T-helper 2 cell (primary cell): ENCODE results near the gene STAMBPL1.
"Not testable (repeated sequence)": the region's sequence is repeated elsewhere in the genome, so short reads cannot be mapped to it uniquely, and the experiment has no call there.

Experiments used
- DNase-seq, 5 experiments: peaks; one replicate each; pipeline versions ENCODE4 v3.0.0 to v3.0.0-alpha.2; 2012 to 2022

Gene STAMBPL1

GRCh38 chr10:88922041-88922440, 42.0 kb downstream of the STAMBPL1 start:
- DNase-seq = no peak

- no peak for DNase-seq
Observed at GRCh38 chr10:88923520-88923919, 43.5 kb downstream of the STAMBPL1 start.

GRCh38 chr10:88926566-88927415, 46.7 kb downstream of the STAMBPL1 start:
- no peak for DNase-seq

GRCh38 chr10:88927416-88927690, 47.3 kb downstream of the STAMBPL1 start:
- no peak for DNase-seq

GRCh38 chr10:88928254-88928653, 48.2 kb downstream of the STAMBPL1 start:
- DNase-seq = no peak

- DNase-seq = no peak
Observed at GRCh38 chr10:88931548-88931947, 51.5 kb downstream of the STAMBPL1 start.

GRCh38 chr10:88932029-88932428, 52.0 kb downstream of the STAMBPL1 start:
- DNase-seq = not testable (repeated sequence)

GRCh38 chr10:88932539-88933256, 52.7 kb downstream of the STAMBPL1 start:
- peak in 3 of 5 experiments; percentile 12 to 77 (median 12) for DNase-seq

- DNase-seq = no peak
Observed at GRCh38 chr10:88933564-88933963, 53.5 kb downstream of the STAMBPL1 start.

GRCh38 chr10:88934900-88935672, 55.0 kb downstream of the STAMBPL1 start:
- DNase-seq = peak; percentile 15 to 87 (median 58)

- DNase-seq = no peak
Observed at GRCh38 chr10:88936656-88937055, 56.6 kb downstream of the STAMBPL1 start.

GRCh38 chr10:88938039-88938438, 58.0 kb downstream of the STAMBPL1 start:
- DNase-seq = no peak

- no peak for DNase-seq
Observed at GRCh38 chr10:88938938-88939337, 58.9 kb downstream of the STAMBPL1 start.

- no peak for DNase-seq
Observed at GRCh38 chr10:88941026-88941425, 61.0 kb downstream of the STAMBPL1 start.

- no peak for DNase-seq
Observed at GRCh38 chr10:88943778-88944177, 63.7 kb downstream of the STAMBPL1 start.

- DNase-seq = peak in 1 of 5 experiments; percentile 23
Observed at GRCh38 chr10:88944813-88945212, 64.8 kb downstream of the STAMBPL1 start.

GRCh38 chr10:88946200-88946599, 66.2 kb downstream of the STAMBPL1 start:
- DNase-seq = peak in 1 of 5 experiments; percentile 24

GRCh38 chr10:88946965-88947590, 67.0 kb downstream of the STAMBPL1 start:
- no peak for DNase-seq

GRCh38 chr10:88949051-88949450, 69.0 kb downstream of the STAMBPL1 start:
- no peak for DNase-seq

- DNase-seq = no peak
Observed at GRCh38 chr10:88949912-88950837, 70.1 kb downstream of the STAMBPL1 start.

GRCh38 chr10:88952647-88953111, 72.6 kb downstream of the STAMBPL1 start, which contains the start of gene ACTA2:
Gene ACTA2, minus strand, starts transcription at chr10:88952773. Its CDS starts 3,843 bp downstream, at chr10:88948930.
- no peak for DNase-seq
